ENCODE results near the gene TMEM255B.

DNA sequence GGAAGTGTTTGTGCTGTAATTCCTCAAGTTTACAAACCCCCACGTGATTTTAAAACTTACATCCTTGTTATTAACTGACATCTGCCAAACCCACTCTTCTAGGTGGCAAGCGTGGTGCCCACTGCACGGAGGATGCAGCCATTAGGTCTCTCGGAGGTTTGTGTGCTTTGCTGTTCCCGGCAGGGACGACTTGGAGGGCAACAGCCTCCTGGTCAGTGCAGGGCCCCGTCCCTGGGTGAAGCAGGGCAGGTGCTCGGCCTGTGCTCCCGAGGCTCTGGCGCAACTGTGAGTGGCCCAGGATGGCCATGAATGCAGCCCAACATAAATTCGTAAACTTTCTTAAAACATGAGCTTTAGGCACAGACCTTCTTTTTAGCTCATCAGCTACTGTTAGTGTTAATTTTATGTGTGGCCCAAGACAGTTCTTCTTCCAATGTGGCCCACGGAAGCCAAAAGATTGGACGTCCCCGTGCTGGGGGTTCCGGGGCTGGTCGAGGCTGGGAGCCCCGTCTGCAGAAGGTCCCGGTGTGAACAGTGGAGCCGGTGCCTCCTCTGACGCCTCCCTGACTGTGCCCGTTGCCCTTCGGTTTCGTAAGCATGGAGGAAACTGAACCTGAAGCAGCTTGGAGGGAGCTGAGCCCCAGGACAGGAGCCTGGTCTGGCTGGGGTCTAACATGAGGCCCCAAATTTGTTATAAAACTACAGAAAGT is 93.0 kb downstream of the TMEM255B start:
- TF ChIP-seq, protein P1, sequence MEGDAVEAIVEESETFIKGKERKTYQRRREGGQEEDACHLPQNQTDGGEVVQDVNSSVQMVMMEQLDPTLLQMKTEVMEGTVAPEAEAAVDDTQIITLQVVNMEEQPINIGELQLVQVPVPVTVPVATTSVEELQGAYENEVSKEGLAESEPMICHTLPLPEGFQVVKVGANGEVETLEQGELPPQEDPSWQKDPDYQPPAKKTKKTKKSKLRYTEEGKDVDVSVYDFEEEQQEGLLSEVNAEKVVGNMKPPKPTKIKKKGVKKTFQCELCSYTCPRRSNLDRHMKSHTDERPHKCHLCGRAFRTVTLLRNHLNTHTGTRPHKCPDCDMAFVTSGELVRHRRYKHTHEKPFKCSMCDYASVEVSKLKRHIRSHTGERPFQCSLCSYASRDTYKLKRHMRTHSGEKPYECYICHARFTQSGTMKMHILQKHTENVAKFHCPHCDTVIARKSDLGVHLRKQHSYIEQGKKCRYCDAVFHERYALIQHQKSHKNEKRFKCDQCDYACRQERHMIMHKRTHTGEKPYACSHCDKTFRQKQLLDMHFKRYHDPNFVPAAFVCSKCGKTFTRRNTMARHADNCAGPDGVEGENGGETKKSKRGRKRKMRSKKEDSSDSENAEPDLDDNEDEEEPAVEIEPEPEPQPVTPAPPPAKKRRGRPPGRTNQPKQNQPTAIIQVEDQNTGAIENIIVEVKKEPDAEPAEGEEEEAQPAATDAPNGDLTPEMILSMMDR (conservative IDR thresholded peaks at IDR 0.05) = no peak
- TF ChIP-seq EZH2 (IDR thresholded peaks at IDR 0.05; ENCODE audit: low read depth) = no peak
